Skeletal muscle satellite cell (primary cell): ENCODE measurements around the gene SIGMAR1.
A peak's percentile ranks its signal among the peaks of the same experiment; 100 is the strongest.

Experiments used
- H3K27me3 ChIP-seq: 2 replicates; pipeline ENCODE4 v1.7.0; 2013; ENCODE audit warnings: low read length; ENCODE audit not compliant: control insufficient read depth, insufficient read depth
- H3K36me3 ChIP-seq: 2 replicates; pipeline ENCODE4 v1.7.0; 2013; ENCODE audit warnings: mild to moderate bottlenecking, control low read depth, low read length; ENCODE audit not compliant: insufficient read depth
- H3K4me1 ChIP-seq: 2 replicates; pipeline ENCODE4 v1.7.0; 2013; ENCODE audit warnings: low read length; ENCODE audit not compliant: control insufficient read depth, insufficient read depth
- H3K4me2 ChIP-seq: 2 replicates; pipeline ENCODE4 v1.7.0; 2013; ENCODE audit warnings: mild to moderate bottlenecking, low read length
- H3K4me3 ChIP-seq: 2 replicates; pipeline ENCODE4 v1.7.0; 2013; ENCODE audit warnings: low read length
- H3K9ac ChIP-seq: 2 replicates; pipeline ENCODE4 v1.7.0; 2013; ENCODE audit warnings: mild to moderate bottlenecking, low read depth, low read length, moderate library complexity
- H3K9me3 ChIP-seq: replicated peaks from 2 replicates; pipeline ENCODE4 v1.7.0; 2013; ENCODE audit warnings: mild to moderate bottlenecking, control low read depth, low read length

Gene SIGMAR1

DNA sequence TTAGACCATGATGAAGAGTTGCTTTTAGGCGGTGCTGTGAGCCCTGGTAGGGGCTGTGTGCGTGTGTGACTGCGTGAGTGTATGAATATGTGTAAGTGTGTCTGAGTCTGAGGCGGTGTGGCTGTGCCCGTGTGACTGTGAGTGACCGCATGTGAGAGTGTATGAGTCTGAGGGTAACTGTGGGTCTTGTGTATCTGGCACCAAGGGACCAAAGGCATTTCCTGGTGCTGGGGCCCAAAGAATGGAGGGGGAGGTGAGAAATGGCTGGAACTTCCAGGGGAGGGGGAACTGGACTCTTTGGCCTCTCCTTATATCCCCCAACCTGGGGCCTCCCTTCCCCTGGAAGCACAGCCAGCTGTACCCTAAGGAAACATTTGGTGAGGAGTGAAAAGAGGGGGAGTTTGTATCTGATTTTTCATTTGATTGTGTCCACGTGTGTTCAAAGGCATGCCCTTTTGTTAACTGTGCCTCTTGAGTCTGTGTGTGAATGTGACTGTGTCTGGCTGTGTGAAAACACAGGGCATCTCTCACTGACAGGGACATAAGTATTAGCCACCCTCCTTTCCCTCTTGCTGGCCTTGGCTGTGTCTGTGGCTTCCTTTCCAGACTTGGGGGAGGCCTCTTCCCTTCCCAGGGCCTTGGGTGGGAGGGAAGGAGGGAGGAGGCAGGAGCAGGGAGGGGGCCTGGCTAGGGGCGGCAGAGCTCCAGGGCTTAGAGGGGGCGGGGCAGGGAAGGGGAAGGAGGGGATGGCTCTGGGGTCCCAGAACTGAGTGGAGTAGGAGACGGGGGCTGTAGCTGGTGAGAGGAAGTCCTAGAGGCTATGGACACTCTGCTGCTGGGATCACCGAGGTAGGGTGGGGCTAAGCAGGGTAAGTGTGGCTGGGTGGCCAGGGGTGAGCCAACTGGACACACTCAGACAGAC lies 15.8 kb upstream of the SIGMAR1 start:
- Histone ChIP-seq H3K4me3 (peak overlapping the region; percentile 71), H3K4me1 (peaks cover 43% of the 10 kb centered on the region), H3K9me3 (no peaks in the 10 kb centered on the region), H3K9ac (no peak overlapping the region), H3K36me3 (peaks cover 15% of the 10 kb centered on the region), H3K27me3 (no peaks in the 10 kb centered on the region), H3K4me2 (peak overlapping the region; percentile 96)

DNA sequence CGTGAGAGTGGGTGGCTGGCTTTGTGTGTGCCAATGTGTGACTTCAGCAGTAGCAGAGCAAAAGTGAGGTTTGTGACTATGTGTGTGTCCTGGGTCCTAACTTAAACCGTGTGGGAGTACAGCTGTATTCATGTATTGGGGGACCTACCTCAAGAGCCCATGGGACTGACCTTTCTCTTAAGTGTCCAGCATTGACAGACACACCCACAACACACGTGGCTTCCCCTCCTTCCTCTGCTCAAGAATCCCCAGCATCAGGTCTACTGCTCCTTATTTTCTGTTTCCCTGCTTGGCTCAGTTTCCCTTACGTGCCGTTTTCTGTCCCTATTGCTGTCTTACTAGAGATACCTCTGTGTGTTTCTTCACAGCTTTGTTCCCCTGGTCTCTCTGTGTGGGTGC lies 15.0 kb upstream of the SIGMAR1 start:
- Histone ChIP-seq H3K27me3 (no peaks in the 10 kb centered on the region), H3K4me2 (peak overlapping the region; percentile 96), H3K36me3 (peaks cover 20% of the 10 kb centered on the region), H3K9me3 (no peaks in the 10 kb centered on the region), H3K4me1 (peaks cover 48% of the 10 kb centered on the region), H3K9ac (peak overlapping the region; percentile 81), H3K4me3 (peak overlapping the region; percentile 71)

DNA sequence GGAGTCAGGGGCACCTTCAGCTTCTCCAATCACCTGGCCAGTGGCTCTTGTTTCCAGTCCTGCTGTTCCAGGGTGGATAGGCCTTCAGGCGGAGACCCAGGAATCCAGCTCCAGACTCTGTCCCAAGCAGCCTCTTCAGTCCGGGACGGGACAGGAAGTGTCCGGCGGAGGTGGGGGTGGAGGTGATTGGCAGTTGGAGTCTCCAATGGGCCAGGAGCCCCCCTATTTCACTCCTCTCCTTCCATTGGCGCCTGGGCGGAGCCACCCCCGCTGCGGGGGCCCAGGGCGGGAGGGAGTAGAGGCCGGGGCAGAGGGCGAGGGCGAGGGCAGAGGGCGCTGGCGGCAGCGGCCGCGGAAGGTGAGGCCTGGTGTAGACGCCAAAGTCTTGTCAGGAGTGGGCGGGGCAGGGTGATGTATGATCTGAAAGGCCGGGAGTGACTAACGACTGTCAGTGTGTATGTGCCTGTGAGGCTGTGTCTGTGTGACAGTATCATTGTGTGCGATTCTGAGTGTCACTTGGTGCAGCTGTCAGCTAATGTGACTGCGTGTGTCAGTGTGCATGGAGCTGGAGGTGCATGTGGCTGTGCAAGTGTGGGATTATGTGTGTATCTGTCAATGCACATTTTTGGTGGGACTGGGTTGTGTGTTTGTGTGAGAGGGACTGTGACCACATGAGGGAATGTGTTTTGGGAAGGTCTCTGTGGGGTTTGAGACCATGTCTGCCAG lies 14.5 kb upstream of the SIGMAR1 start, which contains the start of gene IL11RA:
Gene IL11RA (plus strand): TSS at position 310 of the 726 bp plus-strand sequence. CDS start 3,033 bp downstream, outside the sequence.
- Histone ChIP-seq H3K9ac (peak within 1 kb of the TSS; percentile 81), H3K4me1 (peaks cover 53% of the 10 kb centered on the region), H3K4me2 (peak within 1 kb of the TSS; percentile 96), H3K4me3 (peak within 1 kb of the TSS; percentile 71), H3K27me3 (no peaks in the 10 kb centered on the region), H3K36me3 (peaks cover 20% of the 10 kb centered on the region), H3K9me3 (no peaks in the 10 kb centered on the region)

DNA sequence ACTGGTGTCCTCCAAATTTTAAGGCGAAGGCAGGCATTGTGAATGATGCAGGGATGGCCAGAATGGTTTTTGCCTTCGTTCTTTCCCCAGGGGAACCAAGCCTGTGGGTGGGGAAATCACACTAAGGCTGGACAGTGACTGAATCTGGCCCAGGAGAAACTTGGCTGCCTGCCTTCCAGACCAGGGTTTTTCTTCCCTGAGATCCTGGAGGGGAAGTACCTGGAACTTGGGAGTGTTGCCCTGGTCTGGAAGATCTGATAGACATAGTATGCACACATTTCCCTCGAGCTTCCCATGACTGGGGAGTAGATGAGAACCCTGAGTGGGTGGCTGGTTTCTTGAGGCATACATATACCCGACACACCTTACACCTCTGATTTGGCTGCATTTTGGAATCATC lies 13.7 kb upstream of the SIGMAR1 start:
- Histone ChIP-seq H3K4me3 (peak overlapping the region; percentile 71), H3K27me3 (no peaks in the 10 kb centered on the region), H3K4me2 (peak overlapping the region; percentile 96), H3K9me3 (no peaks in the 10 kb centered on the region), H3K9ac (peak overlapping the region; percentile 81), H3K36me3 (peaks cover 20% of the 10 kb centered on the region), H3K4me1 (peaks cover 54% of the 10 kb centered on the region)

DNA sequence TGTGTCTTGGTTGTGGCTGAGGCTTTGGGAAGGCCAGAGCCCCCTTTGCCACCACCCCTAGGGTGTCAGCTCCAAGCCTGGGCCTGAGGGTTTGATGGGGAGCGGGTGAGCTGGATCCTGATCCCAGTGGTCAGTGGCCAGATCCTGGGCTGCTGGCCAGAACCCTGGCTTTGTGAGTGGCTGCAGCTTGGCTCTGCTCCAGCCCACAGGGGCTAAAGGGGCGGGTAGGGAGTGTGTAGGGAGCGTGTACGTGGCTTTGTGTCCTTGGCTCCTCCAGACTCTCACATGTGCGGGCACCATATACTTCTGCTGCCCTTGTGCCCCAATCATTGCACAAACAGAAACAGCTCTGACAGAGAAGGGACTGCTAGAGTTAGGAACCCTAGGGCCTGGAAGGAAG lies 13.2 kb upstream of the SIGMAR1 start:
- Histone ChIP-seq H3K4me1 (peaks cover 58% of the 10 kb centered on the region), H3K9ac (peak overlapping the region; percentile 81), H3K9me3 (no peaks in the 10 kb centered on the region), H3K4me3 (peak overlapping the region; percentile 71), H3K27me3 (no peaks in the 10 kb centered on the region), H3K4me2 (peak overlapping the region; percentile 96), H3K36me3 (peaks cover 20% of the 10 kb centered on the region)

DNA sequence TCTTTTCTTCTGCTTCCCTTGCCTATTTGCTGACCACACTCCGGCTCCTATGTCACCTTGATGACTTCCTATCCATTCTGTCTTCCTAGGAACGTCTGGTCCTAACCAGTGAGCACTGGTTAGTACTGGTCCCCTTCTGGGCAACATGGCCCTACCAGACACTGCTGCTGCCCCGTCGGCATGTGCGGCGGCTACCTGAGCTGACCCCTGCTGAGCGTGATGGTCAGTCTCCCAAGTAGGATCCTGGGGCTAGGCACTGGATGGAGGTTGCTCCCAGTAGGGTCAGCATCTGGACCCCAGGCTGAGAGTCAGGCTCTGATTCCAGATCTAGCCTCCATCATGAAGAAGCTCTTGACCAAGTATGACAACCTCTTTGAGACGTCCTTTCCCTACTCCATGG lies 11.1 kb upstream of the SIGMAR1 start:
- Histone ChIP-seq H3K27me3 (no peaks in the 10 kb centered on the region), H3K4me1 (peaks cover 45% of the 10 kb centered on the region), H3K9ac (no peak overlapping the region), H3K36me3 (peaks cover 20% of the 10 kb centered on the region), H3K9me3 (no peaks in the 10 kb centered on the region), H3K4me2 (no peak overlapping the region), H3K4me3 (no peak overlapping the region)

DNA sequence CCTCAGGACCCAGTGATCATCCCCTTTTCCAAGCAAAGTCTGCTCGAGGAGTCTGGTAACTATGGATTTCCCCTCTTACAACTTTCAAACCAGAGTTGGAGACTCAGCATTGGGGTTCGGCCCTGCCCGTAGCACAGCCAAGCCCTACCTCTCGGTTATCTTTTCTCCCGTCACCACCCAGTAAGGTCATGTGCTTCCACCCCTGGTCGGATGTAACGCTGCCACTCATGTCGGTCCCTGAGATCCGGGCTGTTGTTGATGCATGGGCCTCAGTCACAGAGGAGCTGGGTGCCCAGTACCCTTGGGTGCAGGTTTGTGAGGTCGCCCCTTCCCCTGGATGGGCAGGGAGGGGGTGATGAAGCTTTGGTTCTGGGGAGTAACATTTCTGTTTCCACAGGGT lies 10.1 kb upstream of the SIGMAR1 start:
- Histone ChIP-seq H3K9ac (peak overlapping the region; percentile 92), H3K27me3 (no peaks in the 10 kb centered on the region), H3K4me2 (peak overlapping the region; percentile 96), H3K4me1 (peaks cover 35% of the 10 kb centered on the region), H3K4me3 (peak overlapping the region; percentile 93), H3K36me3 (peaks cover 20% of the 10 kb centered on the region), H3K9me3 (no peaks in the 10 kb centered on the region)

DNA sequence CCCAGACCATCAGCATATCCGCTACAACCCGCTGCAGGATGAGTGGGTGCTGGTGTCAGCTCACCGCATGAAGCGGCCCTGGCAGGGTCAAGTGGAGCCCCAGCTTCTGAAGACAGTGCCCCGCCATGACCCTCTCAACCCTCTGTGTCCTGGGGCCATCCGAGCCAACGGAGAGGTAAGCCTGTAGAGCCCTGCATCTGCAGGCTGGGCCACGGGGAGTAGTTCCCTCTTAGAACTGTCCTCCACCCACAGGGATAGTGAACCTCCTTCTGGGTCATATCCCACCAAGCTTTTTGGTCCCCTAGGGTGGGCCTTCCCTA lies 9.5 kb upstream of the SIGMAR1 start:
- H3K9ac ChIP-seq = peak overlapping the region; percentile 92
- H3K27me3 ChIP-seq = no peaks in the 10 kb centered on the region
- peaks cover 20% of the 10 kb centered on the region for H3K36me3 ChIP-seq
- H3K4me2 ChIP-seq = peak overlapping the region; percentile 96
- peak overlapping the region; percentile 93 for H3K4me3 ChIP-seq
- no peaks in the 10 kb centered on the region for H3K9me3 ChIP-seq
- peaks cover 29% of the 10 kb centered on the region for H3K4me1 ChIP-seq

DNA sequence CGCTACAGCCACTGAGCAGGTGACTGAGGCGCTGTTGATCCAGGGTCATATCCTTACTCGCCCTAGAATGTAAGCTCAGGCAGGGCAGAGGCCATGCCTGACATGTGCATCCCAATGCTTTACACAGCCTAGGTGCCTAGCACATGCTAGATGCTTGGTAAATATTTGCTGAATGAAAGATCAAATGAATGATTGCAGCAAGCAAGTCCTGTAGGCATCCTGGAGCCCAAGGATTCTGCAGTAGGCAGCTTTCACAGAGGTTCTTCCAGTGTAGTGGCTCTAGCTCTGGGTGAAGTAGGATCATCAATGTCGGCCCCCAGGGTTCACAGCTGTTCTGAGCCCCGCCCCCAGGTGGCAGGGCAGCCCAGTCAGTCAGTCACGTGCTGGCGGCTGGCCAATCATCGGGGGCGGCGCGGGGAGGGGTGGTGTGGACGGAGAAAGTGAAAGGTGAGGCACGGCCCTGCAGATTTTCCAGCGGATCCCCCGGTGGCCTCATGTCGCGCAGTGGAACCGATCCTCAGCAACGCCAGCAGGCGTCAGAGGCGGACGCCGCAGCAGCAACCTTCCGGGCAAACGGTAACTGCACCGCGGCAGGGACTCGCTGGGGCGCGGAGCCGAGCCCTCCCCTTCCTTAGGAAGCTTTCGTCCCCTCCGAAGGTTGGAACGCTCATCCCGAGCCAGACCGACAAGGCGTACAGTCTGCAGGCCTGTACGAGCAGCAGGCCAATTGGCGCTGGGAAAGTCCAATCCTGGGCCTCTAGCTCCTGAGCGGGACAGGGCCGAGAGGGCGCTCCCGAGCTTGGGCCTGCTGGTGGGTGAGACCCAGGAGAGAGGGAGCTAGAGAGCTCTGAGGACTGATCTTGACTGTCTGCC lies 8.9 kb upstream of the SIGMAR1 start, which contains the start of gene GALT:
Gene GALT (plus strand): TSS at position 465 of the 873 bp plus-strand sequence. CDS start 30 bp downstream, at position 495.
- Histone ChIP-seq H3K4me2 (peak within 1 kb of the TSS; percentile 96), H3K4me1 (peaks cover 23% of the 10 kb centered on the region), H3K4me3 (peak within 1 kb of the TSS; percentile 93), H3K27me3 (no peaks in the 10 kb centered on the region), H3K9ac (peak within 1 kb of the TSS; percentile 92), H3K9me3 (no peaks in the 10 kb centered on the region), H3K36me3 (peaks cover 20% of the 10 kb centered on the region)

DNA sequence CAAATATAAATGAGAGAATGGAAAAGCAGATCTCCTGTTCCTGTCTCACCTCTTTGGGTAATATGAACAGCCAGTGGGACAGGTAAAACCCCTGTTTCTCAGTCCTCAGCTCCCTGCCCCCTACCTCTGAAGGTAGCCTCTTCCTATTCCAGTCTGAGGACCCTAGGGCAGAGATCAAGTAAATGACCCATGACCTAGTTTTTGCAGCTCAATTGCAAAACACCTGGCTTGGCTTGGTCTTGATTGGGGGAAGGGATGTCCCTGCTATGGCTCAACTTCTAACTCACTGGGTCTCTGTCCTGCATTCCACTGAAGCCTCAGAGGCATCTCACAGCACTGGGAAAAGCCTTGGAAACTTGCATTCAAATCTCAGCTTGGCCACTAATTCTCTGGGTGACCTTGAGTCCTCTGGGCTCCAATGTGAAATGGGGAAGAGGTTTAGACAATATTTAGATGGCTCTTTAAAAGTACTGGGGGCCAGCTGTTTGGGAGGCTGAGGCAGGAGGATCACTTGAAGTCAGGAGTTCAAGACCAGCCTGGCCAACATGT lies 7.3 kb upstream of the SIGMAR1 start:
- peaks cover 15% of the 10 kb centered on the region for H3K4me1 ChIP-seq
- H3K4me2 ChIP-seq = no peak overlapping the region
- H3K9me3 ChIP-seq = no peaks in the 10 kb centered on the region
- H3K36me3 ChIP-seq = peaks cover 20% of the 10 kb centered on the region
- no peak overlapping the region for H3K9ac ChIP-seq
- H3K4me3 ChIP-seq = no peak overlapping the region
- H3K27me3 ChIP-seq = no peaks in the 10 kb centered on the region
